Measurements from ENCODE around the gene PGLYRP1.

Gene PGLYRP1

GRCh38 chr19:46015687-46016425, 7.0 kb downstream of the PGLYRP1 start:
- H3K4me3 ChIP-seq (ENCODE audit: low read depth, low read length), result peak overlapping the region; percentile 62
- CTCF ChIA-PET, result interaction anchor here (0.9 to 23.4 kb wide), 13 partner anchors 10 to 256 kb away, joined by 3 to 523 read pairs (median 8); no protein-coding TSS in a partner anchor
- POLR2A ChIA-PET, result no interaction called here
- no peak for DNase-seq (ENCODE audit: low read depth, low spot score)
- TF ChIP-seq CTCF (IDR thresholded peaks at IDR 0.05; ENCODE audit: insufficient read depth, low read length, missing control alignments), result no peak

GRCh38 chr19:46014941-46015686, 7.7 kb downstream of the PGLYRP1 start:
- ChIA-PET POLR2A (no interaction called here), CTCF (interaction anchor here (1.0 to 23.4 kb wide), 8 partner anchors 10 to 257 kb away, joined by 3 to 523 read pairs (median 10); no protein-coding TSS in a partner anchor)
- no peak for TF ChIP-seq CTCF (IDR thresholded peaks at IDR 0.05; ENCODE audit: insufficient read depth, low read length, missing control alignments)
- DNase-seq (ENCODE audit: low read depth, low spot score), result no peak
- peak overlapping the region; percentile 20 for H3K4me3 ChIP-seq (ENCODE audit: low read depth, low read length)

GRCh38 chr19:46014534-46014933, 8.3 kb downstream of the PGLYRP1 start:
- H3K4me3 ChIP-seq (ENCODE audit: low read depth, low read length), result no peak overlapping the region
- ChIA-PET CTCF (interaction anchor here (1.0 to 23.4 kb wide), 6 partner anchors 9 to 250 kb away, joined by 3 to 523 read pairs (median 17); no protein-coding TSS in a partner anchor), POLR2A (no interaction called here)
- TF ChIP-seq CTCF (IDR thresholded peaks at IDR 0.05; ENCODE audit: insufficient read depth, low read length, missing control alignments), result no peak
- no peak for DNase-seq (ENCODE audit: low read depth, low spot score)

- no peak for DNase-seq (ENCODE audit: low read depth, low spot score)
- ChIA-PET CTCF (interaction anchor here (0.6 to 4.2 kb wide), 23 partner anchors 10 to 272 kb away, joined by 3 to 39 read pairs (median 5); partner anchors contain the start of genes CCDC61, IGFL4, MYPOP and PGLYRP1), POLR2A (no interaction called here)
- TF ChIP-seq CTCF (IDR thresholded peaks at IDR 0.05; ENCODE audit: insufficient read depth, low read length, missing control alignments), result peak; percentile 86
- no peak overlapping the region for H3K4me3 ChIP-seq (ENCODE audit: low read depth, low read length)
Observed at GRCh38 chr19:46009530-46010510, 13.0 kb downstream of the PGLYRP1 start.

- ChIA-PET POLR2A (no interaction called here), CTCF (interaction anchor here (0.8 to 2.6 kb wide), 5 partner anchors 11 to 189 kb away, joined by 3 to 14 read pairs (median 6); no protein-coding TSS in a partner anchor)
- TF ChIP-seq CTCF (IDR thresholded peaks at IDR 0.05; ENCODE audit: insufficient read depth, low read length, missing control alignments), result no peak
- no peak overlapping the region for H3K4me3 ChIP-seq (ENCODE audit: low read depth, low read length)
- DNase-seq (ENCODE audit: low read depth, low spot score), result no peak
Observed at GRCh38 chr19:46006411-46006810, 16.4 kb downstream of the PGLYRP1 start.
